Skeletal muscle tissue (tissue), 4 donors: ENCODE data around the gene HCAR3. TPM values are rescaled to one million over a fixed set of nuclear protein-coding genes. Genes with fewer than 3 reads are reported as not detected.
"Not testable (repeated sequence)": the region's sequence is repeated elsewhere in the genome, so short reads cannot be mapped to it uniquely, and the experiment has no call there.

Experiments used
- H3K27ac ChIP-seq: one replicate; pipeline ENCODE4 v1.7.0; 2013; ENCODE audit warnings: mild to moderate bottlenecking, low read depth, low read length, inconsistent platforms
- H3K27me3 ChIP-seq, 3 donors: one replicate each; pipeline ENCODE4 v1.7.0; 2013; ENCODE audit warnings: low read length in 3 of 3; ENCODE audit not compliant: control insufficient read depth in 3 of 3, insufficient read depth in 3 of 3
- H3K36me3 ChIP-seq, 3 donors: one replicate each; pipeline ENCODE4 v1.7.0; 2013; ENCODE audit warnings: low read length in 3 of 3; ENCODE audit not compliant: control insufficient read depth in 3 of 3, insufficient read depth in 3 of 3
- H3K4me1 ChIP-seq, 3 donors: one replicate each; pipeline ENCODE4 v1.7.0; 2013; ENCODE audit warnings: low read length in 3 of 3, mild to moderate bottlenecking in 3 of 3; ENCODE audit not compliant: control insufficient read depth in 3 of 3, insufficient read depth in 3 of 3
- H3K4me3 ChIP-seq, 3 donors: one replicate each; pipeline ENCODE4 v1.7.0; 2013; ENCODE audit warnings: low read length in 3 of 3
- H3K9ac ChIP-seq, 3 donors: one replicate each; pipeline ENCODE4 v1.7.0; 2013; ENCODE audit warnings: low read length in 3 of 3, mild to moderate bottlenecking in 3 of 3, moderate library complexity in 2 of 3, low read depth in 1 of 3
- H3K9me3 ChIP-seq, 3 donors: one replicate each; pipeline ENCODE4 v1.7.0; 2013; ENCODE audit warnings: low read length in 3 of 3; ENCODE audit not compliant: control insufficient read depth in 3 of 3
- total RNA-seq: library from RNA; depleted of rRNA; stranded (reverse); fragments of >200 nt; gene quantifications from one replicate; pipeline ENCODE4 v1.2.3, GENCODE V29; 2014
- donor health status: Osteomylitis.

The HCAR3 gene
- total RNA-seq, 1 donor from 2014 or later, result not detected

DNA sequence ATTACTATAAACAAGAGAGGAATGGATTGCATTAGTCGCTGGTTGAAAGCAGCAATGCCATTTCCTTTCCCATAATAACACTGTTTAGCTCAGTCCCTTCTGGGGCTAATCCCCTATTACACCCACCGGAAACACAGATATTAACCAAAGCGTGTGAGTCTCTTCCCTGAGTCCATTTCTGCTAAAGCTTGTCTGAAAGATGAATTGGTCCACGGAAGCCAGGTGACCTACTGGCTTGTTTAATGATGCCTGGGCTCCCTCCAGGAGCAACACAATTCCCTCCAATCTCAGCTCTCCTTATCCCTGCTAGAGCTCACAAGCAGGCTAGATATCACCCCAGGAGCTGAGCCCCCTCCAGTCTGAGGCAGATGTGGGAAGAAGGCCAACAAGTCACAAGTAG lies 15.1 kb downstream of the HCAR3 start:
- H3K27ac ChIP-seq, H3K36me3 ChIP-seq, H3K27me3 ChIP-seq, H3K4me3 ChIP-seq, H3K4me1 ChIP-seq, H3K9me3 ChIP-seq, H3K9ac ChIP-seq: not testable (repeated sequence)

DNA sequence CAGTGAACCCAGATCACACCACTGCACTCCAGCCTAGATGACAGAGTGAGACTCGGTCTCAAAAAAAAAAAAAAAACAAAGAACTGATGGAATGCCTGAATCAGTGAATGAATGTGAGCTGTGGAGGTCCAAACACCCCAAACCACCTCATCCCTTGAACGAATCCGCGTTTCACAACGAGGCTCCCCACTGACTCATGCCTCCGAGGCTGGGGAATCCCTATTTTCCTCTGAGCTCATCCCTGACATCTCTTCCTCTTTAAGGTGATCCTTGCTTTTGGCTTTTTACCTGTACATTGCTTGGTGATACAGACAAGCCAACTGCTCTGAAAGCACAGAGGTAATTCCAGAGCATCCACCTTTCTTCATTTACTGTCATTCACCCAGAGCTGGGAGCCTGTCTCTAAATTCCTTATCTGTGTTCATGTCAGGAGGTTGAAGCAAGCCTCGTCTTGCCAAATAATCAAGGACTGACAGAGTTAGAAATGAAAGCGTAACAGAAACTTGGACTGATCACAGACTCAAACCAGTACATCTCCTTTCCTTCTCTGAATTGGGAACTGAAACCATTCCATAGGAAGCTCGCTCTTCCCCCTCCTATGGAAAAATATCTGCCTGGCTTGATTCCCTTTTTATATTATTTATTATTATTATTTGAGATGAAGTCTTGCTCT lies 16.4 kb downstream of the HCAR3 start:
- H3K9me3 ChIP-seq, H3K4me1 ChIP-seq, H3K27ac ChIP-seq, H3K4me3 ChIP-seq, H3K27me3 ChIP-seq, H3K9ac ChIP-seq, H3K36me3 ChIP-seq: not testable (repeated sequence)

DNA sequence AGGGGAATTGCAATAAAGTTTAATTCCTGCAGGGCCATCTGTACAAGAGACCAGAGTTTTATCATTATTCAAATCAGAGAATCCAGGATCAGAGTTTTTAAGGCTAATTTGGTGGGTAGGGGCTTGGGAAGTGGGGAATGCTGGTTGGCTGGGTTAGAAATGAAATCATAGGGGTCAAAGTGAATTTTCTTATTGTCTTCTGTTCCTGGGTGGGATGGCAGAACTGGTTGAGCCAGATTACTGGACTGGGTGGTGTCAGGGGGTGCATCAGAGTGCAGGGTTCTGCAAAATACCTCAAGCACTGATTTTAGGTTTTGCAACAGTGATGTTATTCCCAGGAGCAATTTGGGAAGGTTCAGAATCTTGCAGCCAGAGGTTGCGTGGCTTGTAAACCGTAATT lies 19.7 kb downstream of the HCAR3 start:
- H3K9me3 ChIP-seq, H3K27me3 ChIP-seq, H3K4me3 ChIP-seq, H3K9ac ChIP-seq, H3K4me1 ChIP-seq, H3K36me3 ChIP-seq, H3K27ac ChIP-seq: not testable (repeated sequence)

DNA sequence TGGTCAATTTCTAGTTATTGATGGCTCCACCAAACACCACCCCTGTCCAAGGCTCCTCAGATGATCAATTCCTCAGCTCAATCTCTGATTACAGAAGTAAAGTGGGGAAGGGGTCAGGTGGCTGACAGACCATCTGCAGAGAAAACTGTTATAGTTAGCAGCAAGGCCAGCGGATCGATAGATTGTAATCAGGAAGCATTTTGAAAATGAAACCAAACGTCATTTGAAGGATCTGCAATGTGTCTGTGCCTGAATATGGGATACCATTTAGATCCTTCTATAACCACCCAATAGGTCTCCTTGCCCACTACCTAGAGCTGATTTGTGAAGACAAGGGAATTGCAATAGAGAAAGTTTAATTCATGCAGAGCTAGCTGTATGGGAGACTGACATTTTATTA lies 25.0 kb downstream of the HCAR3 start:
- H3K27ac ChIP-seq, result no peak overlapping the region
- H3K36me3 ChIP-seq, result no peaks in the 10 kb centered on the region
- no peaks in the 10 kb centered on the region for H3K27me3 ChIP-seq
- H3K9ac ChIP-seq, result no peak overlapping the region
- no peak overlapping the region for H3K4me3 ChIP-seq
- H3K4me1 ChIP-seq, result no peaks in the 10 kb centered on the region
- H3K9me3 ChIP-seq, result no peaks in the 10 kb centered on the region

- no peak overlapping the region for H3K27ac ChIP-seq
- no peaks in the 10 kb centered on the region for H3K36me3 ChIP-seq
- no peaks in the 10 kb centered on the region for H3K9me3 ChIP-seq
- no peaks in the 10 kb centered on the region for H3K4me1 ChIP-seq
- no peak overlapping the region for H3K9ac ChIP-seq
- H3K4me3 ChIP-seq, result no peak overlapping the region
- no peaks in the 10 kb centered on the region for H3K27me3 ChIP-seq
Observed at GRCh38 chr12:122688291-122688690, 28.3 kb downstream of the HCAR3 start.

GRCh38 chr12:122687086-122687485 lies 29.5 kb downstream of the HCAR3 start:
- no peaks in the 10 kb centered on the region for H3K36me3 ChIP-seq
- H3K4me3 ChIP-seq, result no peak overlapping the region
- H3K9me3 ChIP-seq, result no peaks in the 10 kb centered on the region
- no peaks in the 10 kb centered on the region for H3K27me3 ChIP-seq
- H3K9ac ChIP-seq, result no peak overlapping the region
- H3K27ac ChIP-seq, result no peak overlapping the region
- H3K4me1 ChIP-seq, result no peaks in the 10 kb centered on the region

GRCh38 chr12:122686538-122686937 lies 30.1 kb downstream of the HCAR3 start:
- Histone ChIP-seq H3K9me3 (no peaks in the 10 kb centered on the region), H3K4me3 (no peak overlapping the region), H3K9ac (no peak overlapping the region), H3K36me3 (no peaks in the 10 kb centered on the region), H3K4me1 (no peaks in the 10 kb centered on the region), H3K27me3 (no peaks in the 10 kb centered on the region), H3K27ac (no peak overlapping the region)

- no peak overlapping the region for H3K9ac ChIP-seq
- no peaks in the 10 kb centered on the region for H3K4me1 ChIP-seq
- H3K36me3 ChIP-seq, result no peaks in the 10 kb centered on the region
- no peaks in the 10 kb centered on the region for H3K9me3 ChIP-seq
- H3K4me3 ChIP-seq, result no peak overlapping the region
- no peaks in the 10 kb centered on the region for H3K27me3 ChIP-seq
- no peak overlapping the region for H3K27ac ChIP-seq
Observed at GRCh38 chr12:122684297-122684813, 32.3 kb downstream of the HCAR3 start.

DNA sequence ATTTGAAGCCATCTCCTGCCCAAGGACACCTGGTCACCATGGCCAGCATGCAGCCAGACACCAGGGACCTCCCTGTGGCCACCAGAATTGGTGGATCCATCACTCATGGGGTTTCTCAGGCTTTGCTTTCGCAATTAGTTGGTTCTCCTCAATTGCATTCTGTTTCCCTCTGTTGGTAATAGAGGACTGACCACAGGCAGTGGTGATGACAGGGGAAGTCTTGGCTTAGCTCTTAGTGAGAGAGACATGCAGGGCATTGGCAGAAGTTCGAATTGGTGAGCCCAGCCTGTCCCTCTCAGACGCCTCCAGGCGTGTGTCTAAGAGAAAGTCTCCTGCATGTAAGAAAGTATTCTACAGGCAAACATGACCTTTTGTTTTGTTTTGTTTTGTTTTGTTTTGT lies 34.8 kb downstream of the HCAR3 start:
- Histone ChIP-seq H3K9me3 (no peaks in the 10 kb centered on the region), H3K4me1 (no peaks in the 10 kb centered on the region), H3K27me3 (no peaks in the 10 kb centered on the region), H3K36me3 (no peaks in the 10 kb centered on the region), H3K4me3 (no peak overlapping the region), H3K9ac (no peak overlapping the region), H3K27ac (no peak overlapping the region)

DNA sequence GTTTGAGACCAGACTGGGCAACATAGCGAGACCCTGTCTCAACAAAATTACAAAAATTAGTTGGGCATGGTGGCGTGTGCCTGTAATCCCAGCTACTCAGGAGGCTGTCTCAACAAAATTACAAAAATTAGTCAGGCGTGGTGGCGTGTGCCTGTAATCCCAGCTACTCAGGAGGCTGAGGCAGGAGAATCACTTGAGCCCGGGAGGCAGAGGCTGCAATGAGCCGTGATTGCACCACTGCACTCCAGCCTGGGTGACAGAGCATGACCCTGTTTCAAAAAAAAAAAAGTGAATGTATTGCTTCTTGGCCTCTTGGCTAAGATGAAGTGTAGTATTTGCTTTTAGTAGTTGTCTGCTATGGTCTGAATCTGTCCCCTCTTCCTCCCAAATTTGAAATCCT lies 35.6 kb downstream of the HCAR3 start:
- H3K9ac ChIP-seq, H3K27ac ChIP-seq, H3K36me3 ChIP-seq, H3K4me1 ChIP-seq, H3K27me3 ChIP-seq, H3K4me3 ChIP-seq, H3K9me3 ChIP-seq: not testable (repeated sequence)
